Activated naive CD8-positive, alpha-beta T cell (primary cell): ENCODE data around the gene MYOZ1.
"Not testable (repeated sequence)": the region's sequence is repeated elsewhere in the genome, so short reads cannot be mapped to it uniquely, and the experiment has no call there.

Source experiments
- H3K27ac Mint-ChIP-seq: one replicate; pipeline ENCODE4 v1.8.0; 2021; ENCODE audit warnings: mixed read lengths
- H3K27me3 Mint-ChIP-seq: one replicate; pipeline ENCODE4 v1.8.0; 2021; ENCODE audit warnings: mixed read lengths
- H3K36me3 Mint-ChIP-seq: one replicate; pipeline ENCODE4 v1.8.0; 2021; ENCODE audit warnings: mixed read lengths
- H3K4me1 Mint-ChIP-seq: one replicate; pipeline ENCODE4 v1.8.0; 2021; ENCODE audit warnings: low read depth, mixed read lengths
- H3K4me3 Mint-ChIP-seq: one replicate; pipeline ENCODE4 v1.8.0; 2021; ENCODE audit warnings: mild to moderate bottlenecking, mixed read lengths
- H3K9me3 Mint-ChIP-seq: one replicate; pipeline ENCODE4 v1.8.0; 2021; ENCODE audit warnings: low read depth, mixed read lengths

Gene MYOZ1

GRCh38 chr10:73641328-73642060 is at the start of gene MYOZ1:
Gene MYOZ1 (minus strand): TSS chr10:73641474. CDS start chr10:73640017, 1,457 bp downstream.
- Mint-ChIP-seq H3K9me3 (no peaks in the 10 kb centered on the region), H3K36me3 (no peaks in the 10 kb centered on the region), H3K4me1 (peaks cover 7% of the 10 kb centered on the region), H3K27ac (no peak within 1 kb of the TSS), H3K27me3 (peaks cover 2% of the 10 kb centered on the region), H3K4me3 (no peak within 1 kb of the TSS)

- H3K27me3 Mint-ChIP-seq, H3K9me3 Mint-ChIP-seq, H3K4me3 Mint-ChIP-seq, H3K27ac Mint-ChIP-seq, H3K4me1 Mint-ChIP-seq, H3K36me3 Mint-ChIP-seq: not testable (repeated sequence)
These were observed 49.5 kb upstream of the MYOZ1 start for GRCh38 chr10:73690755-73691154.

GRCh38 chr10:73689596-73689995 is 48.3 kb upstream of the MYOZ1 start:
- not testable (repeated sequence) for H3K27me3 Mint-ChIP-seq, H3K9me3 Mint-ChIP-seq, H3K36me3 Mint-ChIP-seq, H3K27ac Mint-ChIP-seq, H3K4me1 Mint-ChIP-seq, H3K4me3 Mint-ChIP-seq

GRCh38 chr10:73687641-73688040 is 46.4 kb upstream of the MYOZ1 start:
- H3K9me3 Mint-ChIP-seq, H3K36me3 Mint-ChIP-seq, H3K4me1 Mint-ChIP-seq, H3K4me3 Mint-ChIP-seq, H3K27me3 Mint-ChIP-seq, H3K27ac Mint-ChIP-seq: not testable (repeated sequence)

GRCh38 chr10:73674546-73674945 is 33.3 kb upstream of the MYOZ1 start:
- H3K4me3 Mint-ChIP-seq, H3K27ac Mint-ChIP-seq, H3K4me1 Mint-ChIP-seq, H3K27me3 Mint-ChIP-seq, H3K36me3 Mint-ChIP-seq, H3K9me3 Mint-ChIP-seq: not testable (repeated sequence)

GRCh38 chr10:73668378-73668777 is 27.1 kb upstream of the MYOZ1 start:
- not testable (repeated sequence) for H3K27me3 Mint-ChIP-seq, H3K4me3 Mint-ChIP-seq, H3K36me3 Mint-ChIP-seq, H3K9me3 Mint-ChIP-seq, H3K27ac Mint-ChIP-seq, H3K4me1 Mint-ChIP-seq

- H3K4me1 Mint-ChIP-seq, H3K9me3 Mint-ChIP-seq, H3K36me3 Mint-ChIP-seq, H3K4me3 Mint-ChIP-seq, H3K27ac Mint-ChIP-seq, H3K27me3 Mint-ChIP-seq: not testable (repeated sequence)
These were observed 25.0 kb upstream of the MYOZ1 start for GRCh38 chr10:73666153-73666809.

- H3K27me3 Mint-ChIP-seq, H3K4me1 Mint-ChIP-seq, H3K9me3 Mint-ChIP-seq, H3K4me3 Mint-ChIP-seq, H3K27ac Mint-ChIP-seq, H3K36me3 Mint-ChIP-seq: not testable (repeated sequence)
These were observed 24.3 kb upstream of the MYOZ1 start for GRCh38 chr10:73665581-73665980.

- H3K4me3 Mint-ChIP-seq, H3K9me3 Mint-ChIP-seq, H3K27ac Mint-ChIP-seq, H3K27me3 Mint-ChIP-seq, H3K36me3 Mint-ChIP-seq, H3K4me1 Mint-ChIP-seq: not testable (repeated sequence)
These were observed 23.1 kb upstream of the MYOZ1 start for GRCh38 chr10:73664156-73665040.

- not testable (repeated sequence) for H3K4me1 Mint-ChIP-seq, H3K27ac Mint-ChIP-seq, H3K36me3 Mint-ChIP-seq, H3K27me3 Mint-ChIP-seq, H3K9me3 Mint-ChIP-seq, H3K4me3 Mint-ChIP-seq
These were observed 22.3 kb upstream of the MYOZ1 start for GRCh38 chr10:73663621-73664020.

GRCh38 chr10:73662705-73663104 is 21.4 kb upstream of the MYOZ1 start:
- not testable (repeated sequence) for H3K9me3 Mint-ChIP-seq, H3K4me3 Mint-ChIP-seq, H3K4me1 Mint-ChIP-seq, H3K27ac Mint-ChIP-seq, H3K27me3 Mint-ChIP-seq, H3K36me3 Mint-ChIP-seq

- no peaks in the 10 kb centered on the region for H3K36me3 Mint-ChIP-seq
- peaks cover 4% of the 10 kb centered on the region for H3K4me1 Mint-ChIP-seq
- H3K27ac Mint-ChIP-seq: no peak within 1 kb of the TSS
- no peaks in the 10 kb centered on the region for H3K9me3 Mint-ChIP-seq
- H3K4me3 Mint-ChIP-seq: no peak within 1 kb of the TSS
- H3K27me3 Mint-ChIP-seq: no peaks in the 10 kb centered on the region
These were observed 14.7 kb upstream of the MYOZ1 start, which contains the start of gene SYNPO2L for GRCh38 chr10:73655990-73656298. Gene SYNPO2L (minus strand): TSS chr10:73656029. CDS start chr10:73655922, 107 bp downstream.

GRCh38 chr10:73655257-73655989 is 14.1 kb upstream of the MYOZ1 start:
- Mint-ChIP-seq H3K9me3 (no peaks in the 10 kb centered on the region), H3K36me3 (no peaks in the 10 kb centered on the region), H3K27me3 (no peaks in the 10 kb centered on the region), H3K27ac (no peak overlapping the region), H3K4me3 (no peak overlapping the region), H3K4me1 (peaks cover 4% of the 10 kb centered on the region)

GRCh38 chr10:73653701-73654100 is 12.4 kb upstream of the MYOZ1 start:
- Mint-ChIP-seq H3K27me3 (no peaks in the 10 kb centered on the region), H3K4me1 (peaks cover 4% of the 10 kb centered on the region), H3K36me3 (no peaks in the 10 kb centered on the region), H3K4me3 (no peak overlapping the region), H3K27ac (no peak overlapping the region), H3K9me3 (no peaks in the 10 kb centered on the region)

- Mint-ChIP-seq H3K27me3 (no peaks in the 10 kb centered on the region), H3K4me3 (no peak overlapping the region), H3K4me1 (peaks cover 4% of the 10 kb centered on the region), H3K36me3 (no peaks in the 10 kb centered on the region), H3K27ac (no peak overlapping the region), H3K9me3 (no peaks in the 10 kb centered on the region)
These were observed 11.9 kb upstream of the MYOZ1 start for GRCh38 chr10:73653195-73653594.
